ENCODE data around the gene TOGARAM1.

TOGARAM1 gene

GRCh38 chr14:45057881-45058364 is 95.9 kb downstream of the TOGARAM1 start:
- DNase-seq: no peak
- Histone ChIP-seq H3K27me3 (ENCODE audit: insufficient read depth, low read depth, severe bottlenecking) (no peaks in the 10 kb centered on the region), H3K36me3 (peaks cover 4% of the 10 kb centered on the region; the same call in 1 of the 2 replicates), H3K4me3 (ENCODE audit: low read depth, low read length) (no peak overlapping the region), H3K27ac (no peak overlapping the region), H3K9me3 (ENCODE audit: severe bottlenecking) (no peaks in the 10 kb centered on the region)
- no peak for TF ChIP-seq CTCF (IDR thresholded peaks at IDR 0.05; ENCODE audit: low read depth, low read length)

GRCh38 chr14:45060551-45060950 is 98.6 kb downstream of the TOGARAM1 start:
- no peaks in the 10 kb centered on the region for H3K36me3 ChIP-seq
- H3K9me3 ChIP-seq (ENCODE audit: severe bottlenecking): no peaks in the 10 kb centered on the region
- no peak overlapping the region for H3K27ac ChIP-seq
- H3K4me3 ChIP-seq (ENCODE audit: low read depth, low read length): no peak overlapping the region
- DNase-seq: no peak
- no peaks in the 10 kb centered on the region for H3K27me3 ChIP-seq (ENCODE audit: insufficient read depth, low read depth, severe bottlenecking)
- no peak for TF ChIP-seq CTCF (IDR thresholded peaks at IDR 0.05; ENCODE audit: low read depth, low read length)

- no peak for TF ChIP-seq CTCF (IDR thresholded peaks at IDR 0.05; ENCODE audit: low read depth, low read length)
- Histone ChIP-seq H3K4me3 (ENCODE audit: low read depth, low read length) (no peak overlapping the region), H3K27me3 (ENCODE audit: insufficient read depth, low read depth, severe bottlenecking) (no peaks in the 10 kb centered on the region), H3K27ac (no peak overlapping the region), H3K36me3 (no peaks in the 10 kb centered on the region), H3K9me3 (ENCODE audit: severe bottlenecking) (no peaks in the 10 kb centered on the region)
- DNase-seq: no peak
Measured at GRCh38 chr14:45065540-45065939, 103.5 kb downstream of the TOGARAM1 start.

GRCh38 chr14:45065956-45066355 is 104.0 kb downstream of the TOGARAM1 start:
- no peak for DNase-seq
- no peaks in the 10 kb centered on the region for H3K36me3 ChIP-seq
- TF ChIP-seq CTCF (IDR thresholded peaks at IDR 0.05; ENCODE audit: low read depth, low read length): no peak
- H3K27ac ChIP-seq: no peak overlapping the region
- H3K9me3 ChIP-seq (ENCODE audit: severe bottlenecking): no peaks in the 10 kb centered on the region
- H3K4me3 ChIP-seq (ENCODE audit: low read depth, low read length): no peak overlapping the region
- no peaks in the 10 kb centered on the region for H3K27me3 ChIP-seq (ENCODE audit: insufficient read depth, low read depth, severe bottlenecking)

GRCh38 chr14:45066667-45067066 is 104.7 kb downstream of the TOGARAM1 start:
- no peaks in the 10 kb centered on the region for H3K9me3 ChIP-seq (ENCODE audit: severe bottlenecking)
- no peak for DNase-seq
- no peak overlapping the region for H3K4me3 ChIP-seq (ENCODE audit: low read depth, low read length)
- no peaks in the 10 kb centered on the region for H3K27me3 ChIP-seq (ENCODE audit: insufficient read depth, low read depth, severe bottlenecking)
- H3K36me3 ChIP-seq: no peaks in the 10 kb centered on the region
- H3K27ac ChIP-seq: no peak overlapping the region
- TF ChIP-seq CTCF (IDR thresholded peaks at IDR 0.05; ENCODE audit: low read depth, low read length): no peak

GRCh38 chr14:45068396-45068795 is 106.4 kb downstream of the TOGARAM1 start:
- no peak for TF ChIP-seq CTCF (IDR thresholded peaks at IDR 0.05; ENCODE audit: low read depth, low read length)
- H3K36me3 ChIP-seq: no peaks in the 10 kb centered on the region
- no peak overlapping the region for H3K27ac ChIP-seq
- no peak overlapping the region for H3K4me3 ChIP-seq (ENCODE audit: low read depth, low read length)
- no peaks in the 10 kb centered on the region for H3K9me3 ChIP-seq (ENCODE audit: severe bottlenecking)
- DNase-seq: no peak
- no peaks in the 10 kb centered on the region for H3K27me3 ChIP-seq (ENCODE audit: insufficient read depth, low read depth, severe bottlenecking)
